AG08395 (cell line): ENCODE measurements around the gene ATRN.
"Not testable (repeated sequence)": the region's sequence is repeated elsewhere in the genome, so short reads cannot be mapped to it uniquely, and the experiment has no call there.

Experiments used
- DNase-seq: peaks from one replicate; pipeline ENCODE4 v3.0.0; 2012; ENCODE audit warnings: mixed read lengths, low spot score

Gene ATRN

GRCh38 chr20:3470208-3470626, 601 bp upstream of the ATRN start:
- no peak for DNase-seq

DNA sequence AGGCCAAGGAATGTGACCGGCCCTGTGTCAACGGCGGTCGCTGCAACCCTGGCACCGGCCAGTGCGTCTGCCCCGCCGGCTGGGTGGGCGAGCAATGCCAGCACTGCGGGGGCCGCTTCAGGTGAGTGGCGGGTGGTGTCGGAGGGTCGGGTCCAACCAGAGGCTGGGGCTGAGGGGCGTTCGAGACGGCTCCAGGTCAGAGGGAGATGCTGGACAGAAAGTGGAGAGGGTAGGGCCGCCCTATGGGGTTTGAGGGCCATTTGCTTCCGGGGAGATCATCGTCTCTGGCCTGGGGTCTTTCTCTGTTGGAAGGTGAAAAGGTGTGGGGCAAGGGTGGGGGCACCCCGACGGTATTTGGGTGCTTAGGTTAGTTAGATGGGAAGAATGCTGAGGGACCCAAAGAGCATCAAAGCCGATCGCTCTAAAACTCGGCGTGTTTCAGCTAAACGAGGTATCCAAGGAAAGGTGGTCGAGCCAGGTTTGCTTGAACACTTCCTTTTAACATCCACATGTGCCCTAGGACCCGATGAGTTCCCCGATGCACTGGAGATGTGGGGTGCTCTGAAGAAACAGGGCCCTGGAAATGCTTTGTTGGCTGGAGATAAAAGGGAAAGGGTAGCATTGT, 691 bp downstream of the ATRN start:
- DNase-seq, result no peak

- DNase-seq, result no peak
These were observed 1.3 kb downstream of the ATRN start for GRCh38 chr20:3472105-3472504.

- no peak for DNase-seq
These were observed 2.5 kb downstream of the ATRN start for GRCh38 chr20:3473324-3473723.

DNA sequence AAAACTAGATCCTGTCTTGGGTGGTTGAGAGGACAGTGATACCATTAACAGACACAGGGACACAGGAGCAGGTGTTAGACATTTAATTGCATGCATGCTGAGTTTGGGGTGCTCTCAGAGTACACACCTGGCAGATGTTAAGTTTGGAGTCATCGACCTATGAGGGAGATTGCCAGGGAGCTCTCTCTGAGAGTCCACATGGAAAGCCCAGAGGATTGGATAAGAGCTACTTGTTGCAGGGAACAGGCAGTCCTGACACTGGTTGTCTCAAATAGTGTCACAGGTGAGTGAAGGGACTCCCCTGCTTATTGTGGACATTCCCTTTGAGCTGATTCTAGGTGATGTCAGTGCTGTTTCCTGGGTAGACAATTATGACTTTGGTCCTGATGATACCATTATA, 3.1 kb downstream of the ATRN start:
- DNase-seq, result no peak

DNA sequence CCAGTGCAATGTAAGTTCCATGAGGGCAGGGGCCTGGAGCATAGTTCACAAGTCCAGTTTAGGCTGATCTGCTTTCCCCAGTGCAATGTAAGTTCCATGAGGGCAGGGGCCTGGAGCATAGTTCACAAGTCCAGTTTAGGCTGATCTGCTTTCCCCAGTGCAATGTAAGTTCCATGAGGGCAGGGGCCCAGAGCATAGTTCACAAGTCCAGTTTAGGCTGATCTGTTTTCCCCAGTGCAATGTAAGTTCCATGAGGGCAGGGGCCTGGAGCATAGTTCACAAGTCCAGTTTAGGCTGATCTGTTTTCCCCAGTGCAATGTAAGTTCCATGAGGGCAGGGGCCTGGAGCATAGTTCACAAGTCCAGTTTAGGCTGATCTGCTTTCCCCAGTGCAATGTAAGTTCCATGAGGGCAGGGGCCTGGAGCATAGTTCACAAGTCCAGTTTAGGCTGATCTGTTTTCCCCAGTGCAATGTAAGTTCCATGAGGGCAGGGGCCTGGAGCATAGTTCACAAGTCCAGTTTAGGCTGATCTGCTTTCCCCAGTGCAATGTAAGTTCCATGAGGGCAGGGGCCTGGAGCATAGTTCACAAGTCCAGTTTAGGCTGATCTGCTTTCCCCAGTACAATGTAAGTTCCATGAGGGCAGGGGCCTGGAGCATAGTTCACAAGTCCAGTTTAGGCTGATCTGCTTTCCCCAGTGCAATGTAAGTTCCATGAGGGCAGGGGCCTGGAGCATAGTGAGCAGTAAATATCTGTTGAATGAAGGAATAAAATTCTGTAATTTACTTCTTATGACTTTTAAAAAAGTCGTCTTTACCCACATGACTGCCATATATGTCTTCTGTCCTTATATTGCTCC, 6.4 kb downstream of the ATRN start:
- not testable (repeated sequence) for DNase-seq

DNA sequence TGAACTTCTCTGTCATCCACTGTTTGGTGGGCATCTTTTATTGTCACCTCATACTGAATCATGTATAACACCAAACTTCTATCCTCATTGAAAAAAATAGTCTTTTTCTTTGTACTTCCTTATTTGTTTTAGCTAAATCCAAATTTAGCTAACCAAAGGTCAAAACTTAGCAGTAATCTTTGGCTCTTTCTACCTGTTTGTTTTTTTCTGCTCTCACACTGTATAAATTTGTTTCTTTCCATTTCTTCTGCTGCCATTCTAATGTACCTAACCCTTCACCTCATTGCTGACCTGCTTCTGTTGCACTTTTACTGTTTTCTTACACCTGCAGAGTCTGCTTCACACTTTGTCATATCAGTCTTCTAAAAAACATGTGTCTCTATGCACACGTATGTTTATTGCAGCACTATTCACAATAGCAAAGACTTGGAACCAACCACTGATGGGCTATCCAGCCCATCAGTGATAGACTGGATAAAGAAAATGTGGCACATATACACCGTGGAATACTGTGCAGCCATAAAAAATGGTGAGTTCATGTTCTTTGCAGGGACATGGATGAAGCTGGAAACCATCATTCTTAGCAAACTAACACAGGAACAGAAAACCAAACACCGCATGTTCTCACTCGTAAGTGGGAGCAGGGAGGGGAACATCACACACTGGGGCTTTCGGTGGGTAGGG, 7.2 kb downstream of the ATRN start:
- DNase-seq, result no peak

DNA sequence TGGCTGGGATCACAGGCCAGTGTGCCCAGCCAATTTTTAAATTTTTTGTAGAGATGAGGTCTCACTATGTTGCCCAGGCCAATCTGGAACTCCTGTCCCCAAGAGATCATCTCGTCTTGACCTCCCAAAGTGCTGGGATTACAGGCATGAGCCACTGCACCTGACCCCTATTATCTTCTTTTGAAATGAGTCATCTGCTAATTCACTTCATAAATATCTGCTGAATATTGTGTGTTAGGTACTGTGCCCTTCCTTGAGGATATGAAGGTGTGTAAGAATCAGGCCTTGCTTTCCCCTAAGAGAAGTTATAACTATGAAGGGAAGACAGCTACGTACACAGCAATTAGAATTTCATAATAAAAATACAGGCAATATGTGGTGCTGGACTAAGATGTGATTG, 8.2 kb downstream of the ATRN start:
- DNase-seq, result no peak

- DNase-seq, result no peak
These were observed 9.2 kb downstream of the ATRN start for GRCh38 chr20:3479759-3480615.

DNA sequence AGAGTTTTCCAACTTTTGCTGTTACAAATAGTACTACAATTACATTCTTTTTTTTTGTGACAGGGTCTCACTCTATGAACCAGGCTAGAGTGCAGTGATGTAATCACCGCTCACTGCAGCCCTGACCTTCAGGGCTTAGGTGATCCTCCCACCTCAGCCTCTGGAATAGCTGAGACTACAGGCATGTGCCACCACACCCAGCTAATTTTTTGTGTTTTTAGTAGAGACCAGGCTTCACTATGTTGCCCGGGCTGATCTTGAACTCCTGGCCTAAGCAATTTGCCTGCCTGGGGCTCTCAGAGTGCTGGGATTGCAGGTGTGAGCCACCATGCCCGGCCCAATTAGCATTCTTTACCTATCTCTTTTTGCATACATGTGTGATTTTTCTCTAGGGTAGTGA, 12.5 kb downstream of the ATRN start:
- DNase-seq, result no peak

- no peak for DNase-seq
These were observed 13.0 kb downstream of the ATRN start for GRCh38 chr20:3483784-3484183.

- DNase-seq, result no peak
These were observed 15.1 kb downstream of the ATRN start for GRCh38 chr20:3485913-3486312.

- DNase-seq, result no peak
These were observed 16.0 kb downstream of the ATRN start for GRCh38 chr20:3486850-3487249.

- DNase-seq, result no peak
These were observed 21.9 kb downstream of the ATRN start for GRCh38 chr20:3492669-3493068.

DNA sequence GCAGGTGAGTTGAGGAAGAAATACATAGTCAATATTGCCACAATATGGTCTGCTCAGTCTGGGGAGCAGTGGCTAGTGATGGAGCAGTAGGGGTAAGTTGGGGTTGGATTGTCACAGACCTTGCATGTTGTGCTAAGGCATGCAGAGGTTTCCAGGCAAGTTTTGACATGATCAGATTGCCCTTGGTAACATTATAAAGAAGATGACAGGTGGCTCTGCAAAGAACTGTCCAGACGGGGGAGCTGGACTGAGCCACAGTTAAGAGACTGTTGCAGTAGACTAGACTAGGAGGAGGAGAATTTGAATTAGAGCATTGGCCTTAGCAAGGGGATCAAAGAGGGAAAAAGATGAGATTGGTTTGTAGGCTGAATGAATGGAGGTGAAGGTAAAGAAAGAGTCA, 23.4 kb downstream of the ATRN start:
- DNase-seq, result no peak

DNA sequence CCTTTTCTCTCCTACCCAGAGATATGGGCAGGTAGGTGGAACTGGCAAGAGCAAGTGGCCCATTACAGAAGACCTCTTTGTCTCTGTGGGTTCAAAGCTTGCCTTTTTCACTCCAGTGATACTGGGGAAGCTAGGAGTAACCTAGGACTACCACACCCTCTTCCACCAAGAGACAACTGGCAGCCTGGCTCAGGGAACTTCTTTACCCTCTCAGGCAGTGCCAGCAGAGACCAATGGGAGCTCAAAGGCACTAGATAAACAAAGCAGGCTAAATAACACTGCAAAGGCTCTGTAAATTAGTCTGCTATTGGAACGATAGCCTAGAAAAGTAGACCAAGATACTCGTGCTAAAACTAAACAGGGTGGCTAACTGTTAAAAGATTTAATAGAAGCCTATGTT, 32.1 kb downstream of the ATRN start:
- no peak for DNase-seq

DNA sequence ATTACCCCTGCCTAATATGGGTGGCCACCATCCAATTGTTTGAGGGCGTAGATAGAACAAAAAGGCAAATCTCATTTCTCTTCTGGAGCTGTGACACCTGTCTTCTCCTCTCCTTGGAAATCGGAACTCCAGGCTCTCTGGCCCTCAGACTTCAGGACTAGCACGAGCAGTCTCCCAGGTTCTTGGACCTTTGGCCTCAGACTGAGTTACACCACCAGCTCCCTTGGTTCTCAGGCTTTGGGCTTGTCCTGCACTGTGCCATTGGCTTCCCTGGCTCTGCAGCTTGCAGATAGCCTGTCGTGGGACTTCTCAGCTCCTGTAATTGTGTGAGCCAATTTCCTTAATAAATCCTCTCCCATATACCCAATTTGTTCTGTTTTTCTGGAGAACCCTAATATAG, 34.3 kb downstream of the ATRN start:
- DNase-seq, result no peak

- DNase-seq, result no peak
These were observed 38.2 kb downstream of the ATRN start for GRCh38 chr20:3509064-3509463.

DNA sequence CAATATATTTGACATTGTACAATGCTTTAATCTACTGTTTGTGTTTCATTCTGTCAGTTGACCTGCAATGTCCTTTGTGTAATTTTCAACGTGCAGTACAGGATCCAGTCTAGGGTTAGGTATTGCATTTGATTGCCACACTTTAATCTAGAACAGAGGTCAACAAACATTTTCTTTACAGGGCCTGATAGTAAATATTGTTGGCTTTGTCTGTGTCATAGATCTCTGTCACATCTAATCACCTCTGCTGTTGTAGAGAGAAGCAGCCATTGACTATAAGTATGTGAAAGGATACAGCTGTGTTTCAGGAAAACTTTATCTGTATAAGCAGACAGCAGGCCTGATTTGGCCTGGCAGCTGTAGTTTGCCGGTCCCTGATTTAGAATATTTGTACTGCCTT, 39.3 kb downstream of the ATRN start:
- DNase-seq, result no peak

DNA sequence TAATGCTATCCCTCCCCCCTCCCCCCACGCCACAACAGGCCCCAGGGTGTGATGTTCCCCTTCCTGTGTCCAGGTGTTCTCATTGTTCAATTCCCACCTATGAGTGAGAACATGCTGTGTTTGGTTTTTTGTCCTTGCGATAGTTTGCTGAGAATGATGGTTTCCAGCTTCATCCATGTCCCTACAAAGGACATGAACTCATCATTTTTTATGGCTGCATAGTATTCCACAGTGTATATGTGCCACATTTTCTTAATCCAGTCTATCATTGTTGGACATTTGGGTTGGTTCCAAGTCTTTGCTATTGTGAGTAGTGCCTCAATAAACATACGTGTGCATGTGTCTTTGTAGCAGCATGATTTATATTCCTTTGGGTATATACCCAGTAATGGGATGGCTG, 41.4 kb downstream of the ATRN start:
- not testable (repeated sequence) for DNase-seq

- no peak for DNase-seq
These were observed 43.3 kb downstream of the ATRN start for GRCh38 chr20:3514012-3514642.
